Measurements from ENCODE around the gene MAP3K7CL. TPM values are rescaled to one million over a fixed set of nuclear protein-coding genes. Genes with fewer than 3 reads are reported as not detected.

The MAP3K7CL gene
- 8.1 and 10.9 TPM in 2 replicates for total RNA-seq

GRCh38 chr21:29130270-29130969 lies at the start of gene MAP3K7CL:
MAP3K7CL (plus strand) TSS chr21:29130644; CDS start chr21:29133345, 2,701 bp downstream.

Other genes with a start within 250 kb of the MAP3K7CL start
- 9.0 and 10.4 TPM in 2 replicates for gene LTN1, start 137.8 kb upstream of the MAP3K7CL start, total RNA-seq
- gene RWDD2B, start 111.3 kb upstream of the MAP3K7CL start, total RNA-seq: 10.1 and 11.1 TPM in 2 replicates
- 6.0 and 11.7 TPM in 2 replicates for gene USP16, start 106.0 kb upstream of the MAP3K7CL start, total RNA-seq
- 120 and 250 TPM in 2 replicates for gene CCT8, start 57.0 kb upstream of the MAP3K7CL start, total RNA-seq
- gene BACH1, start 168.3 kb downstream of the MAP3K7CL start, total RNA-seq: 18.9 and 31.8 TPM in 2 replicates